Fibroblast of lung (primary cell): Measurements from ENCODE around the gene SLIT3. TPM values are rescaled to one million over a fixed set of nuclear protein-coding genes. Genes with fewer than 3 reads are reported as not detected.

Source experiments
- DNase-seq, 2 donors: peaks; one replicate each; pipeline versions ENCODE4 v3.0.0 to v3.0.0-alpha.2; 2010; ENCODE audit warnings: low read depth in 2 of 2
- H2AFZ ChIP-seq: 2 replicates; pipeline ENCODE4 v1.5.1; 2012; ENCODE audit warnings: low read length, control low read depth, inconsistent platforms
- H3K27ac ChIP-seq: 2 replicates; pipeline ENCODE4 v1.5.1; 2011; ENCODE audit warnings: low read length, control low read depth; ENCODE audit not compliant: insufficient read depth
- H3K27me3 ChIP-seq: 2 replicates; pipeline ENCODE4 v1.5.1; 2011; ENCODE audit warnings: mild to moderate bottlenecking, low read length; ENCODE audit not compliant: control insufficient read depth, insufficient read depth
- H3K36me3 ChIP-seq: 2 replicates; pipeline ENCODE4 v1.5.1; 2011; ENCODE audit warnings: low read length; ENCODE audit not compliant: control insufficient read depth, insufficient read depth
- H3K4me1 ChIP-seq: 2 replicates; pipeline ENCODE4 v1.5.1; 2011; ENCODE audit warnings: low read length; ENCODE audit not compliant: control insufficient read depth, insufficient read depth; ENCODE audit errors: extremely low read depth
- H3K4me2 ChIP-seq: 2 replicates; pipeline ENCODE4 v1.5.1; 2011; ENCODE audit warnings: low read length, control low read depth; ENCODE audit not compliant: insufficient read depth; ENCODE audit errors: extremely low read depth
- H3K4me3 ChIP-seq, 4 experiments: fragments of 200-600 bp in 1 of 4; sonication (generic) in 1 of 4; replicated peaks in 1 of 4; 2 replicates each; pipeline ENCODE4 v1.5.1; 2011 to 2016; ENCODE audit warnings: low read length in 4 of 4, low read depth in 3 of 4, mild to moderate bottlenecking in 3 of 4, control low read depth in 2 of 4, inconsistent platforms in 1 of 4, mixed read lengths in 1 of 4; ENCODE audit not compliant: insufficient read depth in 1 of 4; ENCODE audit errors: control extremely low read depth in 1 of 4
- H3K79me2 ChIP-seq: 2 replicates; pipeline ENCODE4 v1.5.1; 2012; ENCODE audit warnings: mild to moderate bottlenecking, low read length, inconsistent platforms; ENCODE audit not compliant: control insufficient read depth, insufficient read depth
- H3K9ac ChIP-seq: 2 replicates; pipeline ENCODE4 v1.5.1; 2011; ENCODE audit warnings: mild to moderate bottlenecking, low read length, control low read depth; ENCODE audit not compliant: insufficient read depth
- H3K9me3 ChIP-seq: 2 replicates; pipeline ENCODE4 v1.5.1; 2012; ENCODE audit warnings: low read depth, low read length; ENCODE audit not compliant: control insufficient read depth, insufficient read depth
- H4K20me1 ChIP-seq: 2 replicates; pipeline ENCODE4 v1.5.1; 2011; ENCODE audit warnings: low read length; ENCODE audit not compliant: control insufficient read depth, insufficient read depth; ENCODE audit errors: extremely low read depth
- EZH2 ChIP-seq: IDR thresholded peaks from 2 replicates; pipeline ENCODE4 v1.5.1; 2012; ENCODE audit warnings: low read length, control low read depth, mild to moderate bottlenecking; ENCODE audit errors: missing control alignments
- polyA plus RNA-seq, 2 donors: library from polyadenylated mRNA; depleted of rRNA in 1 of 2; stranded (reverse) in 1 of 2; unstranded in 1 of 2; fragments of >200 nt; gene quantifications; 2 replicates each; pipeline ENCODE4 v1.2.1, GENCODE V29; 2011 to 2012; ENCODE audit warnings: missing spikeins in 1 of 2
- total RNA-seq: library from RNA; depleted of rRNA; stranded (reverse); fragments of >200 nt; gene quantifications from 2 replicates; pipeline ENCODE4 v1.2.1, GENCODE V29; 2014
- TF ChIP-seq, protein P1 (sequence below), 2 donors: IDR thresholded peaks in 1 of 2; conservative IDR thresholded peaks in 1 of 2; 1 replicate in 1 of 2; 2 replicates in 1 of 2; pipeline ENCODE4 v1.5.1; 2011 to 2012; ENCODE audit warnings: low read length in 2 of 2, control low read depth in 1 of 2, inconsistent platforms in 1 of 2, low read depth in 1 of 2, mild to moderate bottlenecking in 1 of 2

Gene SLIT3
- total and polyA plus RNA-seq, 2 donors (not counting 1 experiment from before 2014, with no cell fraction given) = 1.6 to 4.6 TPM

DNA sequence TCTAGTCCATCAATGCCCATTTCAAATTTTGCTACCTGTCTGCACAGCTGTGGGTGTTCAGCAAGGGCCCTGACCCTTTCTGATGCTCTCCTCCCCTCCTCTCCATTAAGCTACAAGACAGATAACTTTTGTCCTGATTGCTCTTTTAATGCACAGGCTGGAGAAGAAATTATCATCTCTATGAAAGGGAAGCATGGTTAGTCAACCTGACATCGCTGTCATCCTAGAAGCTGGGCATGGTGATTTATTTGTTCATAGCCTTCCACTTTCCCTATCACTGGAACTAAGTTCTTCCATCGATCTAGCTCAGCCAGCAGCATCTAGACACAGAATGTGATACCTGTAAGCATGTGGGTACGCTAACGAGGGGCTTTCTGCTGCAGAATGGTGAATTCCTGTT, 50.1 kb downstream of the SLIT3 start:
- Histone ChIP-seq H4K20me1 (no peaks in the 10 kb centered on the region), H3K4me3 (no peak overlapping the region), H3K9me3 (no peaks in the 10 kb centered on the region), H3K27me3 (no peaks in the 10 kb centered on the region), H2AFZ (no peak overlapping the region), H3K4me2 (no peak overlapping the region), H3K79me2 (no peaks in the 10 kb centered on the region), H3K9ac (no peak overlapping the region), H3K36me3 (no peaks in the 10 kb centered on the region), H3K27ac (no peak overlapping the region), H3K4me1 (no peaks in the 10 kb centered on the region)
- DNase-seq = no peak
- TF ChIP-seq EZH2 = no peak

DNA sequence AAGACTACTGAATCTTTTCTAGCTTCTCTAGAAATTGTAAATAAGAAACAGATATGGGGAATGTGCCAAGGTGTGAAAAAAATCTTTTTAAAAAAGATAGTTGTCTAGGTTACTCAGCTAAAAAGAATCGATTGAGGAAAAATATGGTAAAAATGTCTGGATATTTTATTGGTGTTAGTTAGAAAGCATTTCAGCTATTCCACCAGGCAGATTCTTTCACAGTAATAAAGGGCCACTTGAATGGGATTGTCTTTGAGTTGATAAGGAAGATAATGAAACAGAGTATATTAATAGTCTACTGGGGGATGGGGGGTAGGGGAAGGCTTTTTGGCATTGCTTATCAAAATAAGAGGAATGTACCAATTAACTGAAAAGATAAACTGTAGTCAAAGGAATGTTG, 51.9 kb downstream of the SLIT3 start:
- Histone ChIP-seq H3K27me3 (no peaks in the 10 kb centered on the region), H3K4me3 (no peak overlapping the region), H3K9ac (no peak overlapping the region), H3K9me3 (no peaks in the 10 kb centered on the region), H2AFZ (no peak overlapping the region), H3K79me2 (no peaks in the 10 kb centered on the region), H3K4me1 (no peaks in the 10 kb centered on the region), H3K27ac (no peak overlapping the region), H3K4me2 (no peak overlapping the region), H3K36me3 (no peaks in the 10 kb centered on the region), H4K20me1 (no peaks in the 10 kb centered on the region)
- DNase-seq = peak in 1 of 2 donors; percentile 45
- no peak for TF ChIP-seq EZH2
- TF ChIP-seq, protein P1, sequence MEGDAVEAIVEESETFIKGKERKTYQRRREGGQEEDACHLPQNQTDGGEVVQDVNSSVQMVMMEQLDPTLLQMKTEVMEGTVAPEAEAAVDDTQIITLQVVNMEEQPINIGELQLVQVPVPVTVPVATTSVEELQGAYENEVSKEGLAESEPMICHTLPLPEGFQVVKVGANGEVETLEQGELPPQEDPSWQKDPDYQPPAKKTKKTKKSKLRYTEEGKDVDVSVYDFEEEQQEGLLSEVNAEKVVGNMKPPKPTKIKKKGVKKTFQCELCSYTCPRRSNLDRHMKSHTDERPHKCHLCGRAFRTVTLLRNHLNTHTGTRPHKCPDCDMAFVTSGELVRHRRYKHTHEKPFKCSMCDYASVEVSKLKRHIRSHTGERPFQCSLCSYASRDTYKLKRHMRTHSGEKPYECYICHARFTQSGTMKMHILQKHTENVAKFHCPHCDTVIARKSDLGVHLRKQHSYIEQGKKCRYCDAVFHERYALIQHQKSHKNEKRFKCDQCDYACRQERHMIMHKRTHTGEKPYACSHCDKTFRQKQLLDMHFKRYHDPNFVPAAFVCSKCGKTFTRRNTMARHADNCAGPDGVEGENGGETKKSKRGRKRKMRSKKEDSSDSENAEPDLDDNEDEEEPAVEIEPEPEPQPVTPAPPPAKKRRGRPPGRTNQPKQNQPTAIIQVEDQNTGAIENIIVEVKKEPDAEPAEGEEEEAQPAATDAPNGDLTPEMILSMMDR (conservative IDR thresholded peaks at IDR 0.05 in 1 of 2, IDR thresholded peaks at IDR 0.05 in 1 of 2; ENCODE audit: low read depth in 1 of 2, low read length in 2 of 2) = no peak

DNA sequence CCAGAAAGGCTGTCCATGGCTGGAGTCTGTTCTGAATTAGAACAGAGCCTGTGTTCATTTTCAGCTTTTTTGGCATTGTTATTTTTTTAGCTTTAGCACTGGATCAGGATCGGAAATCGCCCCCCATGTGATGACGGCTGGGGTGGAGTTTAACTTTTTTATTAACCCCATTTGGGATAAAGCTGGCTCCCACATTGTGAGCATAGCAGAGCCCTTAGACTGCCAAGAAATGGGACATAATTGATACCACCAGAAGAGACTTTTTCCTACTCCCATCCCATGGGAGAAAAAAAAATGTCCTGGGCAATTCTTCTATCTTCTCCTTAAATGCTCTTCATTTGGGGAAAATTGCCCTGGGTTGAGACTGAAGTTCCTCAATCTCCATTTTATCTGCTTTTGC, 52.4 kb downstream of the SLIT3 start:
- Histone ChIP-seq H3K36me3 (no peaks in the 10 kb centered on the region), H3K9me3 (no peaks in the 10 kb centered on the region), H3K27me3 (no peaks in the 10 kb centered on the region), H3K4me2 (no peak overlapping the region), H3K4me3 (no peak overlapping the region), H3K9ac (no peak overlapping the region), H4K20me1 (no peaks in the 10 kb centered on the region), H3K27ac (no peak overlapping the region), H3K79me2 (no peaks in the 10 kb centered on the region), H3K4me1 (no peaks in the 10 kb centered on the region), H2AFZ (no peak overlapping the region)
- TF ChIP-seq EZH2 = no peak
- TF ChIP-seq, protein P1 (conservative IDR thresholded peaks at IDR 0.05 in 1 of 2, IDR thresholded peaks at IDR 0.05 in 1 of 2; ENCODE audit: low read depth in 1 of 2, low read length in 2 of 2) = no peak
- no peak for DNase-seq
